Measurements from ENCODE around the gene LRRC3C.

DNA sequence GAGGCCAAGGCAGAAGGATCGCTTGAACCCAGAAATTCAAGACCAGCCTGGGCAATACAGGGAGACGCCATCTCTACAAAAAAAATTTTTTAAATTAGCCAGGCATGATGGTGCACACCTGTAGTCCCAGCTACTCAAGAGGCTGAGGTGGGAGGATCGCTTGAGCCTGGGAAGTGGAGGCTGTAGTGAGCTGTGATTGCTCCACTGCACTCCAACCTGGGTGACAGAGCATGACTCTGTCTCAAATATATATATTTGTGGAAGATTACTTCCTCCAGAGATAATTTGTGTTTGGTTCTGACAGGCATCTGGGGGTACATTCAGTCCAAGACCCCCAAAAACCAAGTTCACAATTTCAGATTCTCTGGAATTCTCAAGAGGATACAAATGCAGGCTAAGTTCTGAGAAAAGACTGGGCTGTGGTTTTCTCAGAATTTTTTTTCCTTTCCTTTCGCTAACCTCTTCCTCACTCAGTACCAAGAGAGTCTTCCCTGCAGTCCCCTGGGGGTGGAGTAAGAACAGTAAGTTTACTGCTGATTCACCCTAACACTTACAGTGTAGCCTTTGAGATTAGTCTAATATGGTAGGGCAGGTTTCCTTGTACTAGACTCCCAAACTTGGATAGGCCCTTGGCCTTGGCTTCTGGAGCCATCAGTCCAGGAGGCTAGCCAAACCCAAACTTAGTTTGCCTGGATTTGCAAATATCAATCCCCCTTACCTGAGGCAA is 24.2 kb upstream of the LRRC3C start:
- no peak for TF ChIP-seq TOX (CRISPR knock-in tag; IDR thresholded peaks at IDR 0.05; ENCODE audit: borderline replicate concordance)
- no peak for TF ChIP-seq ARNTL (CRISPR knock-in tag; IDR thresholded peaks at IDR 0.05; ENCODE audit: borderline replicate concordance, low read depth)
- no peak for TF ChIP-seq PATZ1 (CRISPR knock-in tag; IDR thresholded peaks at IDR 0.05; ENCODE audit: borderline replicate concordance)
- no peak for TF ChIP-seq ZFP30 (CRISPR knock-in tag; IDR thresholded peaks at IDR 0.05)
- no peak for TF ChIP-seq BACH2 (CRISPR knock-in tag; IDR thresholded peaks at IDR 0.05; ENCODE audit: borderline replicate concordance)
